Suprapubic skin (tissue), 4 donors: ENCODE measurements around the gene NLRX1. TPM values are rescaled to one million over a fixed set of nuclear protein-coding genes. Genes with fewer than 3 reads are reported as not detected.
"Not testable (repeated sequence)": the region's sequence is repeated elsewhere in the genome, so short reads cannot be mapped to it uniquely, and the experiment has no call there.

ENCODE experiments used
- DNase-seq, 2 donors: peaks; one replicate each; pipeline ENCODE4 v3.0.0-alpha.2; 2019; ENCODE audit warnings: low spot score in 2 of 2
- H3K27ac ChIP-seq: fragments of 200-600 bp; sonication (generic); one replicate; pipeline ENCODE4 v1.5.1; 2019
- H3K27me3 ChIP-seq: fragments of 200-600 bp; sonication (generic); one replicate; pipeline ENCODE4 v1.5.1; 2019
- H3K36me3 ChIP-seq: fragments of 200-600 bp; sonication (generic); one replicate; pipeline ENCODE4 v1.5.1; 2019
- H3K4me1 ChIP-seq: fragments of 200-600 bp; sonication (generic); one replicate; pipeline ENCODE4 v1.5.1; 2019
- H3K4me3 ChIP-seq: fragments of 200-600 bp; sonication (generic); one replicate; pipeline ENCODE4 v1.5.1; 2019; ENCODE audit warnings: mild to moderate bottlenecking
- H3K9me3 ChIP-seq: fragments of 200-600 bp; sonication (generic); one replicate; pipeline ENCODE4 v1.5.1; 2019
- CTCF ChIP-seq, 2 donors: fragments of 200-600 bp in 1 of 2; fragments of 450-650 bp in 1 of 2; sonication (generic) in 1 of 2; IDR thresholded peaks; one replicate each; pipeline ENCODE4 v1.5.1; 2016 to 2019; ENCODE audit warnings: antibody characterized with exemption in 2 of 2, mild to moderate bottlenecking in 1 of 2, moderate library complexity in 1 of 2
- EP300 ChIP-seq: sonication (generic); formaldehyde crosslinking; IDR thresholded peaks from one replicate; pipeline ENCODE4 v1.6.1; 2017; ENCODE audit warnings: antibody characterized with exemption
- POLR2A ChIP-seq, 2 donors: fragments of 450-650 bp; IDR thresholded peaks; one replicate each; pipeline ENCODE4 v1.6.1; 2017; ENCODE audit warnings: antibody characterized with exemption in 2 of 2, mild to moderate bottlenecking in 2 of 2, moderate library complexity in 2 of 2
- POLR2AphosphoS5 ChIP-seq, 3 donors: sonication (generic); formaldehyde crosslinking; IDR thresholded peaks; one replicate each; pipeline ENCODE4 v1.6.1; 2017; ENCODE audit warnings: antibody characterized with exemption in 3 of 3
- WGBS: methylation state at CpG from one replicate; pipeline ENCODE4 v1.1.5; 2018; 5-methylcytosine and 5-hydroxymethylcytosine counted together
- total RNA-seq, 4 donors: library from RNA; depleted of rRNA; stranded (reverse); fragments of >200 nt; gene quantifications; one replicate each; pipeline ENCODE4 v1.1.0, GENCODE V29; 2016

The NLRX1 gene
- total RNA-seq, 4 donors from 2014 or later = 20.7 to 31.5 (median 30.4) TPM

GRCh38 chr11:119210050-119210449, 41.5 kb downstream of the NLRX1 start:
- no peaks in the 10 kb centered on the region for H3K9me3 ChIP-seq
- no peak for DNase-seq

GRCh38 chr11:119218141-119218878, 49.8 kb downstream of the NLRX1 start:
- Histone ChIP-seq H3K9me3 (no peaks in the 10 kb centered on the region), H3K27me3 (no peaks in the 10 kb centered on the region), H3K4me3 (no peak overlapping the region), H3K27ac (no peak overlapping the region), H3K4me1 (no peaks in the 10 kb centered on the region), H3K36me3 (no peaks in the 10 kb centered on the region)
- no peak for DNase-seq
- TF ChIP-seq POLR2A (IDR thresholded peaks at IDR 0.05) = no peak
- no peak for TF ChIP-seq POLR2AphosphoS5 (IDR thresholded peaks at IDR 0.05)
- TF ChIP-seq EP300 = no peak
- 76% methylated on average over 8 of the region's 8 CpGs for WGBS

More at GRCh38 chr11:119210050-119210449, 41.5 kb downstream of the NLRX1 start:
- 82% methylated on average over 3 of the region's 3 CpGs for WGBS
- no peak overlapping the region for H3K27ac ChIP-seq
- H3K36me3 ChIP-seq = no peaks in the 10 kb centered on the region
- no peak for TF ChIP-seq EP300
- peaks cover 25% of the 10 kb centered on the region for H3K4me1 ChIP-seq
- H3K4me3 ChIP-seq = no peak overlapping the region
- no peaks in the 10 kb centered on the region for H3K27me3 ChIP-seq

GRCh38 chr11:119222308-119222707, 53.8 kb downstream of the NLRX1 start:
- WGBS = 11% methylated on average over 2 of the region's 2 CpGs
- Histone ChIP-seq H3K27me3 (no peaks in the 10 kb centered on the region), H3K9me3 (no peaks in the 10 kb centered on the region), H3K36me3 (no peaks in the 10 kb centered on the region), H3K4me3 (no peak overlapping the region), H3K4me1 (no peaks in the 10 kb centered on the region), H3K27ac (no peak overlapping the region)
- no peak for TF ChIP-seq POLR2AphosphoS5 (IDR thresholded peaks at IDR 0.05)
- no peak for TF ChIP-seq CTCF (IDR thresholded peaks at IDR 0.05)
- TF ChIP-seq EP300 = no peak
- no peak for TF ChIP-seq POLR2A (IDR thresholded peaks at IDR 0.05)
- no peak for DNase-seq

GRCh38 chr11:119222891-119223290, 54.4 kb downstream of the NLRX1 start:
- WGBS = 93% methylated on average over 5 of the region's 5 CpGs
- Histone ChIP-seq H3K4me1 (no peaks in the 10 kb centered on the region), H3K4me3 (no peak overlapping the region), H3K9me3 (no peaks in the 10 kb centered on the region), H3K27me3 (no peaks in the 10 kb centered on the region), H3K27ac (no peak overlapping the region), H3K36me3 (no peaks in the 10 kb centered on the region)
- TF ChIP-seq POLR2A (IDR thresholded peaks at IDR 0.05) (no peak), CTCF (IDR thresholded peaks at IDR 0.05) (no peak), EP300 (no peak), POLR2AphosphoS5 (IDR thresholded peaks at IDR 0.05) (no peak)
- DNase-seq = no peak

- no peak overlapping the region for H3K4me3 ChIP-seq
- no peaks in the 10 kb centered on the region for H3K36me3 ChIP-seq
- no peaks in the 10 kb centered on the region for H3K4me1 ChIP-seq
- no peak for DNase-seq
- H3K9me3 ChIP-seq = no peaks in the 10 kb centered on the region
- no peak for TF ChIP-seq POLR2A (IDR thresholded peaks at IDR 0.05)
- no peak for TF ChIP-seq POLR2AphosphoS5 (IDR thresholded peaks at IDR 0.05)
- TF ChIP-seq CTCF (IDR thresholded peaks at IDR 0.05) = no peak
- no peak for TF ChIP-seq EP300
- H3K27me3 ChIP-seq = no peaks in the 10 kb centered on the region
- WGBS = 68% methylated on average over 1 of the region's 1 CpG
- H3K27ac ChIP-seq = no peak overlapping the region
Observed at GRCh38 chr11:119223856-119224255, 55.3 kb downstream of the NLRX1 start.

GRCh38 chr11:119228535-119229287, 60.2 kb downstream of the NLRX1 start:
- not testable (repeated sequence) for H3K27ac ChIP-seq, DNase-seq, H3K27me3 ChIP-seq, H3K4me1 ChIP-seq, H3K4me3 ChIP-seq, H3K9me3 ChIP-seq
- peaks cover 15% of the 10 kb centered on the region for H3K36me3 ChIP-seq
- 90% methylated on average over 9 of the region's 9 CpGs for WGBS
